ENCODE results near the gene CFAP57.

- no peak for TF ChIP-seq CTCF (IDR thresholded peaks at IDR 0.05; ENCODE audit: borderline replicate concordance, extremely low read depth, low read length, poor library complexity, severe bottlenecking)
- TF ChIP-seq EZH2 (IDR thresholded peaks at IDR 0.05; ENCODE audit: borderline replicate concordance, low read depth, low read length, severe bottlenecking): no peak
These were observed 114.0 kb downstream of the CFAP57 start for GRCh38 chr1:43286115-43286514.
